ENCODE measurements around the gene CDH4.

DNA sequence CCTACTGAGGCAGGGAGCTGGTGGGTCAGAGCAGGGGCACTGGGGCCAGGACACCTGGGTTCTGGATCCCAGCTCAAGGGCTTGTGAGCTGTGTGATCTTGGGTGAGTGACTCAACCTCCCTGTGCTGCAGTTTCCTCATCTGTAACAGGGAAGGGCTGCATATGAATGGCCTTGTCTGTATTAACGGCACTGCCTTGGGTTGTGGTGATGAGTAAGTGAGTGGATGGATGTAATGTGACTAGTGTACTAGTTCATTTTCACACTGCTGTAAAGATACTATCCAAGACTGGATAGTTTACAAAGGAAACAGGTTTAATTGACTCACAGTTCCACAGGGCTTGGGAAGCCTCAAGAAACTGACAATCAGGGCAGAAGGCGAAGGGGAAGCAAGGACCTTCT, 580.1 kb downstream of the CDH4 start:
- no peak for TF ChIP-seq EZH2 (IDR thresholded peaks at IDR 0.05; ENCODE audit: borderline replicate concordance, low read depth, low read length, severe bottlenecking)
- no peak for TF ChIP-seq CTCF (IDR thresholded peaks at IDR 0.05; ENCODE audit: borderline replicate concordance, extremely low read depth, low read length, poor library complexity, severe bottlenecking)
